Epithelial cell of esophagus (primary cell): ENCODE measurements around the gene PARD3B.

Experiments
- DNase-seq: peaks from one replicate; pipeline ENCODE4 v3.0.0; 2010; ENCODE audit warnings: low read depth
- H3K4me3 ChIP-seq: 2 replicates; pipeline ENCODE4 v1.5.1; 2011; ENCODE audit warnings: mild to moderate bottlenecking, low read length, control low read depth
- CTCF ChIP-seq: IDR thresholded peaks from 2 replicates; pipeline ENCODE4 v1.5.1; 2011; ENCODE audit warnings: low read depth, mild to moderate bottlenecking, low read length, control low read depth, inconsistent platforms; ENCODE audit not compliant: insufficient read depth; ENCODE audit errors: missing control alignments

The PARD3B gene

GRCh38 chr2:205077159-205077558 lies 531.9 kb downstream of the PARD3B start:
- DNase-seq, result no peak
- TF ChIP-seq CTCF, result no peak
- no peak overlapping the region for H3K4me3 ChIP-seq

- H3K4me3 ChIP-seq, result no peak overlapping the region
- DNase-seq, result no peak
- no peak for TF ChIP-seq CTCF
Observed at GRCh38 chr2:205078762-205079161, 533.5 kb downstream of the PARD3B start.

GRCh38 chr2:205079173-205079572 lies 533.9 kb downstream of the PARD3B start:
- no peak overlapping the region for H3K4me3 ChIP-seq
- no peak for TF ChIP-seq CTCF
- DNase-seq, result no peak

- TF ChIP-seq CTCF, result no peak
- no peak for DNase-seq
- no peak overlapping the region for H3K4me3 ChIP-seq
Observed at GRCh38 chr2:205086662-205087061, 541.4 kb downstream of the PARD3B start.

- no peak for TF ChIP-seq CTCF
Observed at GRCh38 chr2:205087862-205088261, 542.6 kb downstream of the PARD3B start.

GRCh38 chr2:205089958-205090357 lies 544.7 kb downstream of the PARD3B start:
- TF ChIP-seq CTCF, result no peak
- DNase-seq, result no peak
- no peak overlapping the region for H3K4me3 ChIP-seq

More at GRCh38 chr2:205087862-205088261, 542.6 kb downstream of the PARD3B start:
- DNase-seq, result no peak
- no peak overlapping the region for H3K4me3 ChIP-seq

- no peak for TF ChIP-seq CTCF
- H3K4me3 ChIP-seq, result no peak overlapping the region
- no peak for DNase-seq
Observed at GRCh38 chr2:205091411-205091810, 546.1 kb downstream of the PARD3B start.
